HCT116 (cell line): ENCODE data around the gene ATP13A3. TPM values are rescaled to one million over a fixed set of nuclear protein-coding genes. Genes with fewer than 3 reads are reported as not detected.

Source experiments
- ATAC-seq: fragments of 200-7000 bp; cut with Tn5 transposase; 2 replicates; pipeline ENCODE4 v1.9.1; 2020; ENCODE audit warnings: mild to moderate bottlenecking, moderate library complexity
- BruUV-seq: library from RNA; stranded (reverse); fragments of 400-500 nt; replicated peaks from 2 replicates; lab custom pipeline; 2021; lab: Mats Ljungman, UMichigan
- CTCF ChIA-PET: fragments of 300-600 bp; sonication (Branson Sonifier 250); formaldehyde crosslinking; loops from one replicate; lab custom pipeline; 2021; ENCODE audit warnings: antibody characterized with exemption; lab: Charles Lee
- POLR2A ChIA-PET: fragments of 300-600, 350-600 bp; sonication (Branson Sonifier 250); formaldehyde crosslinking; loops from one replicate; lab custom pipeline; 2021; ENCODE audit warnings: antibody characterized with exemption; lab: Charles Lee
- RAD21 ChIA-PET, 2 experiments: fragments of 300-600 bp; sonication (Branson Sonifier 250); formaldehyde crosslinking; loops; one replicate each; lab custom pipeline; 2023; ENCODE audit warnings: low total read pairs in 2 of 2; ENCODE audit not compliant: uncharacterized antibody in 2 of 2, unreplicated experiment in 2 of 2, low non-redundant PET in 1 of 2; lab: Charles Lee
- DNase-seq: peaks from one replicate; pipeline ENCODE4 v3.0.0-alpha.2; 2010; ENCODE audit warnings: low read depth, low spot score
- H2AFZ ChIP-seq: fragments of 200-600 bp; shearing (Covaris generic), sonication (generic); 2 replicates; pipeline ENCODE4 v1.6.1; 2017; ENCODE audit warnings: low read depth, mixed run types, mixed read lengths, antibody characterized with exemption, low read length; ENCODE audit not compliant: poor library complexity, severe bottlenecking
- H3K27ac ChIP-seq: 2 replicates; pipeline ENCODE4 v1.5.1; 2012; ENCODE audit warnings: low read depth, low read length
- H3K27me3 ChIP-seq: fragments of 200-600 bp; sonication (generic); 2 replicates; pipeline ENCODE4 v1.6.1; 2016; ENCODE audit warnings: mixed run types, low read length, mixed read lengths; ENCODE audit not compliant: insufficient read depth
- H3K36me3 ChIP-seq, 2 experiments: fragments of 200-500 bp in 1 of 2; fragments of 200-600 bp in 1 of 2; sonication (Bioruptor generic) in 1 of 2; sonication (generic) in 1 of 2; 2 replicates each; pipeline versions ENCODE4 v1.5.1 to v1.6.1; 2014 to 2016; ENCODE audit warnings: low read length in 2 of 2, inconsistent platforms in 1 of 2, mixed read lengths in 1 of 2, mixed run types in 1 of 2; ENCODE audit not compliant: insufficient read depth in 2 of 2, control insufficient read depth in 1 of 2
- H3K4me1 ChIP-seq, 2 experiments: fragments of 200-600 bp in 1 of 2; sonication (generic) in 1 of 2; 2 replicates each; pipeline versions ENCODE4 v1.5.1 to v1.6.1; 2012 to 2017; ENCODE audit warnings: low read length in 2 of 2, inconsistent platforms in 1 of 2, mild to moderate bottlenecking in 1 of 2, mixed read lengths in 1 of 2, mixed run types in 1 of 2, moderate library complexity in 1 of 2; ENCODE audit not compliant: insufficient read depth in 2 of 2, control insufficient read depth in 1 of 2
- H3K4me2 ChIP-seq: fragments of 200-600 bp; sonication (generic); 2 replicates; pipeline ENCODE4 v1.6.1; 2017; ENCODE audit warnings: mixed run types, low read length, mixed read lengths
- H3K4me3 ChIP-seq, 2 experiments: fragments of 200-600 bp in 1 of 2; sonication (generic) in 1 of 2; replicated peaks in 1 of 2; 2 replicates each; pipeline ENCODE4 v1.5.1; 2011 to 2016; ENCODE audit warnings: low read length in 2 of 2, control low read depth in 1 of 2, low read depth in 1 of 2, mild to moderate bottlenecking in 1 of 2, mixed read lengths in 1 of 2, mixed run types in 1 of 2
- H3K79me2 ChIP-seq: fragments of 200-600 bp; sonication (generic); 2 replicates; pipeline ENCODE4 v1.6.1; 2017; ENCODE audit warnings: mild to moderate bottlenecking, mixed run types, low read length, moderate library complexity, mixed read lengths; ENCODE audit not compliant: insufficient read depth
- H3K9ac ChIP-seq: fragments of 200-600 bp; sonication (generic); 2 replicates; pipeline ENCODE4 v1.6.1; 2016; ENCODE audit warnings: low read length, mixed read lengths
- H3K9me2 ChIP-seq: fragments of 200-600 bp; sonication (generic), shearing (Covaris generic); 2 replicates; pipeline ENCODE4 v1.6.1; 2017; ENCODE audit warnings: mixed run types, mild to moderate bottlenecking, moderate library complexity; ENCODE audit not compliant: insufficient read depth
- H3K9me3 ChIP-seq, 2 experiments: fragments of 200-500 bp in 1 of 2; fragments of 200-600 bp in 1 of 2; sonication (Bioruptor generic) in 1 of 2; sonication (generic) in 1 of 2; 2 replicates each; pipeline ENCODE4 v1.6.1; 2014 to 2017; ENCODE audit warnings: low read length in 2 of 2, mixed read lengths in 2 of 2, inconsistent platforms in 1 of 2, low read depth in 1 of 2, mild to moderate bottlenecking in 1 of 2, mixed run types in 1 of 2, moderate library complexity in 1 of 2; ENCODE audit not compliant: control insufficient read depth in 1 of 2, insufficient read depth in 1 of 2
- H4K20me1 ChIP-seq: fragments of 200-600 bp; sonication (generic), shearing (Covaris generic); 2 replicates; pipeline ENCODE4 v1.6.1; 2017; ENCODE audit warnings: mixed run types, mild to moderate bottlenecking, moderate library complexity; ENCODE audit not compliant: insufficient read depth
- ATF3 ChIP-seq: IDR thresholded peaks from 2 replicates; pipeline ENCODE4 v1.6.1; 2012
- CEBPB ChIP-seq: IDR thresholded peaks from 2 replicates; pipeline ENCODE4 v1.6.1; 2012; ENCODE audit warnings: low read depth
- EGR1 ChIP-seq: IDR thresholded peaks from 2 replicates; pipeline ENCODE4 v1.6.1; 2012; ENCODE audit warnings: low read depth
- EZH2phosphoT487 ChIP-seq: fragments of 200-600 bp; IDR thresholded peaks from 2 replicates; pipeline ENCODE4 v1.6.1; 2018; ENCODE audit warnings: antibody characterized with exemption, borderline replicate concordance
- FOSL1 ChIP-seq: IDR thresholded peaks from 2 replicates; pipeline ENCODE4 v1.6.1; 2012; ENCODE audit warnings: low read depth
- JUND ChIP-seq: IDR thresholded peaks from 2 replicates; pipeline ENCODE4 v1.6.1; 2012
- POLR2A ChIP-seq: IDR thresholded peaks from 2 replicates; pipeline ENCODE4 v1.7.0; 2011; ENCODE audit warnings: borderline replicate concordance; ENCODE audit not compliant: insufficient read depth, insufficient read length; ENCODE audit errors: extremely low read depth
- RAD21 ChIP-seq: IDR thresholded peaks from 2 replicates; pipeline ENCODE4 v1.6.1; 2012; ENCODE audit warnings: low read depth, mild to moderate bottlenecking
- SIN3A ChIP-seq: IDR thresholded peaks from 2 replicates; pipeline ENCODE4 v1.6.1; 2012; ENCODE audit warnings: low read depth
- YY1 ChIP-seq: IDR thresholded peaks from 2 replicates; pipeline ENCODE4 v1.6.1; 2011; ENCODE audit warnings: low read length, low read depth, moderate library complexity, mild to moderate bottlenecking; ENCODE audit not compliant: insufficient replicate concordance; ENCODE audit errors: extremely low read depth
- ZBTB33 ChIP-seq: IDR thresholded peaks from 2 replicates; pipeline ENCODE4 v1.6.1; 2011; ENCODE audit warnings: mild to moderate bottlenecking, low read length, moderate library complexity; ENCODE audit not compliant: insufficient replicate concordance; ENCODE audit errors: extremely low read depth
- ZNF274 ChIP-seq: fragments of 200-500 bp; sonication (Bioruptor generic); IDR thresholded peaks from 2 replicates; pipeline ENCODE4 v1.6.1; 2014; ENCODE audit warnings: mild to moderate bottlenecking, low read depth, low read length, inconsistent platforms
- intact Hi-C: fragments of 100-400 bp; cut with micrococcal nuclease; formaldehyde crosslinking; loops from 2 replicates; pipeline ENCODE4 v1.10.0; 2022
- total RNA-seq: library from RNA; stranded (reverse); gene quantifications from one replicate; pipeline ENCODE4 v1.2.1, GENCODE V29; 2021; ENCODE audit not compliant: unreplicated experiment

Gene ATP13A3
- total RNA-seq, 1 experiment from 2014 or later, result 139 TPM

- no peak overlapping the region for H3K4me3 ChIP-seq
- no peaks in the 10 kb centered on the region for H3K4me1 ChIP-seq
- ChIA-PET POLR2A (no interaction called here), CTCF (no interaction called here), RAD21 (interaction anchor here in 1 of 2 experiments (0.5 kb wide), 1 partner anchor 348 kb away, joined by 4 read pairs; no protein-coding TSS in a partner anchor)
- no peak overlapping the region for H3K27ac ChIP-seq
- H3K79me2 ChIP-seq, result no peaks in the 10 kb centered on the region
- BruUV-seq, result no TSS peak
- ATAC-seq (no peak), DNase-seq (no peak)
- H3K27me3 ChIP-seq, result no peaks in the 10 kb centered on the region
- no peaks in the 10 kb centered on the region for H3K36me3 ChIP-seq
- intact Hi-C loops, result no loop called here
- H3K9me3 ChIP-seq, result no peaks in the 10 kb centered on the region
- H3K9ac ChIP-seq, result no peak overlapping the region
- TF ChIP-seq YY1, result no peak
- no peak for TF ChIP-seq JUND
- TF ChIP-seq RAD21, result no peak
- no peak for TF ChIP-seq ZBTB33
- no peak for TF ChIP-seq SIN3A
- no peak for TF ChIP-seq EGR1
- TF ChIP-seq CEBPB, result no peak
- TF ChIP-seq FOSL1, result no peak
- TF ChIP-seq POLR2A, result no peak
- no peak for TF ChIP-seq EZH2phosphoT487
- no peak for TF ChIP-seq ATF3
- no peak for TF ChIP-seq ZNF274
- H2AFZ ChIP-seq, result no peak overlapping the region
- H3K9me2 ChIP-seq, result no peaks in the 10 kb centered on the region
- H4K20me1 ChIP-seq, result no peaks in the 10 kb centered on the region
- H3K4me2 ChIP-seq, result no peak overlapping the region
Observed at GRCh38 chr3:194508491-194509453, 22.0 kb upstream of the ATP13A3 start.
